Upper lobe of right lung (tissue), 1 donor: ENCODE results near the gene PMM2. TPM values are rescaled to one million over a fixed set of nuclear protein-coding genes. Genes with fewer than 3 reads are reported as not detected.

Source experiments
- ATAC-seq: fragments of 200-7000 bp; cut with Tn5 transposase; one replicate; pipeline ENCODE4 v1.9.1; 2020; ENCODE audit warnings: mild to moderate bottlenecking, moderate library complexity
- DNase-seq: peaks from one replicate; pipeline ENCODE4 v3.0.0-alpha.2; 2020
- H3K27ac ChIP-seq: fragments of 200-600 bp; one replicate; pipeline ENCODE4 v1.8.0; 2022
- H3K27me3 ChIP-seq: fragments of 200-600 bp; one replicate; pipeline ENCODE4 v1.8.0; 2022; ENCODE audit warnings: mild to moderate bottlenecking
- H3K36me3 ChIP-seq: fragments of 200-600 bp; one replicate; pipeline ENCODE4 v1.8.0; 2022
- H3K4me1 ChIP-seq: fragments of 200-600 bp; one replicate; pipeline ENCODE4 v1.8.0; 2022
- H3K4me3 ChIP-seq: fragments of 200-600 bp; one replicate; pipeline ENCODE4 v1.8.0; 2022; ENCODE audit warnings: mild to moderate bottlenecking
- H3K9me3 ChIP-seq: fragments of 200-600 bp; one replicate; pipeline ENCODE4 v1.8.0; 2022
- CTCF ChIP-seq: fragments of 200-600 bp; IDR thresholded peaks from one replicate; pipeline ENCODE4 v1.8.0; 2022; ENCODE audit warnings: antibody characterized with exemption
- intact Hi-C: fragments of 100-400 bp; cut with DNase I; formaldehyde crosslinking; loops from one replicate; pipeline ENCODE4 v1.11.0; 2022
- total RNA-seq: library from RNA; stranded (reverse); fragmentation: NEBNext Ultra II Directional; extraction: Animal tissue kit (Norgen Biotek cat#: 25700); gene quantifications from one replicate; pipeline ENCODE4 v1.2.1, GENCODE V29; 2021
- donor health status: DM: no; HTN: yes; CAD: no; lungs with severe emphysema.

PMM2 gene
- total RNA-seq, 1 donor from 2014 or later = 36.8 TPM

DNA sequence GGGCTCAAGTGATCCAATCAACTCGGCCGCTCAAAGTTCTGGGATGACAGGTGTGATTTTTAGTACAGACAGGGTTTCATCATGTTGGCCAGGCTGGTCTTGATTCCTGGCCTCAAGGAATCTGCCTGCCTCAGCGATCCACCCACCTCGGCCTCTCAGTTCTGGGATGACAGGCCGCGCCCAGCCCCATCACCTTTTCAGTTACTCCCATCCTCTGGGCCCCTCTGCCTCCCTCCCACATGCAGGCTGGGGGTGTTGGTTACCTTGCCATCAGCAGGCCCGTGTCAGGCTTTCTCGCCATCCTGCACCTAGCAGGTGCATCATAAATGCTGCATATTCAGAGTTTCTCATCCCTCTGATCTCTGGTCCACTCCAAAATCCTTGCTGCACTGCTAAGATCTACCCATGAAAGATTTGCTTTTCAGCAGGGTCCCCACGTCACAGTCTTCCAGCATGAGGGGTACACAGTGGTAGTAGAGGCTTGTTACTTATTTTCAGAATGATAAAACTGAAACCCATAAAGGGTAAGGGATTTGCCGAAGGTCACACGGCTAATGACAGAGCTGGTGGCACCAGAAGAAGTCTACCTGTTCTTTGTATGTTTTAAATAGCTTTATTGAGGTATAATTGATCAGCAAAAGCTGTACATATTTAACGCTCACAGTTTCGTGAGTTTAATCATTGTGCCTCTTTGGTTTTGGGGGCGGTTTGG lies 16.6 kb downstream of the PMM2 start:
- H3K27me3 ChIP-seq = no peaks in the 10 kb centered on the region
- H3K9me3 ChIP-seq = no peaks in the 10 kb centered on the region
- peaks cover 83% of the 10 kb centered on the region for H3K36me3 ChIP-seq
- H3K27ac ChIP-seq = no peak overlapping the region
- H3K4me3 ChIP-seq = no peak overlapping the region
- no peak for DNase-seq
- ATAC-seq = no peak
- no peak for TF ChIP-seq CTCF
- intact Hi-C loops = no loop called here
- H3K4me1 ChIP-seq = peaks cover 4% of the 10 kb centered on the region

- H3K4me1 ChIP-seq = peaks cover 4% of the 10 kb centered on the region
- no peaks in the 10 kb centered on the region for H3K9me3 ChIP-seq
- intact Hi-C loops = no loop called here
- ATAC-seq (no peak), DNase-seq (no peak)
- TF ChIP-seq CTCF = no peak
- peaks cover 72% of the 10 kb centered on the region for H3K36me3 ChIP-seq
- no peak overlapping the region for H3K4me3 ChIP-seq
- H3K27me3 ChIP-seq = no peaks in the 10 kb centered on the region
- H3K27ac ChIP-seq = no peak overlapping the region
Measured at GRCh38 chr16:8816967-8817655, 19.5 kb downstream of the PMM2 start.

- peaks cover 4% of the 10 kb centered on the region for H3K4me1 ChIP-seq
- DNase-seq (no peak), ATAC-seq (peak; percentile 50)
- intact Hi-C loops = no loop called here
- H3K27ac ChIP-seq = no peak overlapping the region
- H3K36me3 ChIP-seq = peaks cover 72% of the 10 kb centered on the region
- no peak for TF ChIP-seq CTCF
- no peaks in the 10 kb centered on the region for H3K9me3 ChIP-seq
- H3K27me3 ChIP-seq = no peaks in the 10 kb centered on the region
- no peak overlapping the region for H3K4me3 ChIP-seq
Measured at GRCh38 chr16:8818504-8819270, 21.0 kb downstream of the PMM2 start.

- no peak for TF ChIP-seq CTCF
- peaks cover 4% of the 10 kb centered on the region for H3K4me1 ChIP-seq
- H3K36me3 ChIP-seq = peaks cover 72% of the 10 kb centered on the region
- ATAC-seq = no peak
- no peak for DNase-seq
- no peak overlapping the region for H3K27ac ChIP-seq
- no peaks in the 10 kb centered on the region for H3K27me3 ChIP-seq
- intact Hi-C loops = no loop called here
- H3K9me3 ChIP-seq = no peaks in the 10 kb centered on the region
- no peak overlapping the region for H3K4me3 ChIP-seq
Measured at GRCh38 chr16:8819411-8820034, 21.9 kb downstream of the PMM2 start.

DNA sequence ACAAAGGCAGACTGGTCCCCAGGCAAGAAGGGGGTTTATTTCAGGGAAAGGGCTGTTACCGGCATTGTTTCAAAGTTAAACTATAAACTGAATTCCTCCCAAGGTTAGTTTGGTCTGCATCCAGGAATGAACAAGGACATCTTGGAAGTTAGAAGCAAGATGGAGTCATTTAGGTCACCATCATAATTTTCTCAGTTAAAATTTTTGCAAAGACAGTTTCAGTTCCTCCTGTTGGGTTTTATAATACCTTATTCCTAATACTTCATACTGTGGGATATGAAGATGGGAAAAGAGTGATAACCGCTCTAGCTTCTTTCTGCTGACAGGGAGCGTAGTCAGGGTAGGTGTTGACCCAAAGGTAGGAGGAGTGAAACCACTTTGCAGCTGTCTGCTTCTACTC lies 24.8 kb downstream of the PMM2 start:
- peaks cover 65% of the 10 kb centered on the region for H3K36me3 ChIP-seq
- no peak for TF ChIP-seq CTCF
- H3K4me1 ChIP-seq = peaks cover 4% of the 10 kb centered on the region
- no peak overlapping the region for H3K27ac ChIP-seq
- ATAC-seq = no peak
- no peaks in the 10 kb centered on the region for H3K27me3 ChIP-seq
- H3K4me3 ChIP-seq = no peak overlapping the region
- no peak for DNase-seq
- intact Hi-C loops = no loop called here
- H3K9me3 ChIP-seq = no peaks in the 10 kb centered on the region
